CD14-positive monocyte (primary cell): ENCODE measurements around the gene ZSCAN22. TPM values are rescaled to one million over a fixed set of nuclear protein-coding genes. Genes with fewer than 3 reads are reported as not detected.

Experiments
- DNase-seq, 3 donors: peaks; one replicate each; pipeline ENCODE4 v3.0.0-alpha.2; 2011 to 2022
- H2AFZ ChIP-seq: 2 replicates; pipeline ENCODE4 v1.6.0; 2012; ENCODE audit warnings: mild to moderate bottlenecking, low read depth, low read length, inconsistent platforms; ENCODE audit not compliant: insufficient read depth, poor library complexity, severe bottlenecking
- H3K27ac ChIP-seq, 2 donors: 1 replicate in 1 of 2; 2 replicates in 1 of 2; pipeline ENCODE4 v1.5.1; 2012 to 2013; ENCODE audit warnings: low read length in 2 of 2, control low read depth in 1 of 2, inconsistent platforms in 1 of 2, low read depth in 1 of 2, mild to moderate bottlenecking in 1 of 2
- H3K27me3 ChIP-seq, 2 donors: one replicate each; pipeline versions ENCODE4 v1.6.0 to v1.6.1; 2011 to 2013; ENCODE audit warnings: low read length in 2 of 2; ENCODE audit not compliant: control insufficient read depth in 2 of 2, insufficient read depth in 2 of 2
- H3K36me3 ChIP-seq, 2 donors: replicated peaks in 1 of 2; 1 replicate in 1 of 2; 2 replicates in 1 of 2; pipeline versions ENCODE4 v1.5.1 to v1.6.1; 2012 to 2013; ENCODE audit warnings: low read length in 2 of 2, control low read depth in 1 of 2, inconsistent platforms in 1 of 2, mild to moderate bottlenecking in 1 of 2; ENCODE audit not compliant: insufficient read depth in 2 of 2, control insufficient read depth in 1 of 2
- H3K4me1 ChIP-seq, 2 donors: 1 replicate in 1 of 2; 2 replicates in 1 of 2; pipeline versions ENCODE4 v1.5.1 to v1.6.1; 2012 to 2013; ENCODE audit warnings: low read length in 2 of 2, control low read depth in 1 of 2, inconsistent platforms in 1 of 2, mild to moderate bottlenecking in 1 of 2, moderate library complexity in 1 of 2; ENCODE audit not compliant: insufficient read depth in 2 of 2, control insufficient read depth in 1 of 2
- H3K4me2 ChIP-seq: replicated peaks from 2 replicates; pipeline ENCODE3; 2012; ENCODE audit warnings: low read length, moderate library complexity, mild to moderate bottlenecking; ENCODE audit not compliant: poor library complexity, severe bottlenecking; ENCODE audit errors: extremely low read depth
- H3K4me3 ChIP-seq, 3 experiments: fragments of 200-600 bp in 1 of 3; sonication (generic) in 1 of 3; replicated peaks in 1 of 3; 1 replicate in 2 of 3; 2 replicates in 1 of 3; pipeline ENCODE4 v1.5.1; 2011 to 2013; ENCODE audit warnings: low read length in 3 of 3, mild to moderate bottlenecking in 3 of 3, control low read depth in 2 of 3, low read depth in 2 of 3, inconsistent platforms in 1 of 3, moderate library complexity in 1 of 3
- H3K79me2 ChIP-seq: 2 replicates; pipeline ENCODE4 v1.6.0; 2012; ENCODE audit warnings: mild to moderate bottlenecking, control low read depth, inconsistent platforms, low read length, moderate library complexity; ENCODE audit not compliant: insufficient read depth
- H3K9ac ChIP-seq: 2 replicates; pipeline ENCODE4 v1.6.0; 2017; ENCODE audit warnings: low read length, mild to moderate bottlenecking; ENCODE audit not compliant: insufficient read depth, poor library complexity, severe bottlenecking
- H3K9me3 ChIP-seq, 2 donors: replicated peaks in 1 of 2; 1 replicate in 1 of 2; 2 replicates in 1 of 2; pipeline versions ENCODE4 v1.5.1 to v1.6.1; 2012 to 2013; ENCODE audit warnings: low read length in 2 of 2, control low read depth in 1 of 2; ENCODE audit not compliant: control insufficient read depth in 1 of 2, insufficient read depth in 1 of 2
- H4K20me1 ChIP-seq: 2 replicates; pipeline ENCODE4 v1.6.0; 2012; ENCODE audit warnings: mild to moderate bottlenecking, low read length, control low read depth, moderate library complexity; ENCODE audit not compliant: insufficient read depth
- H3K27ac Mint-ChIP-seq, 7 donors: one replicate each; pipeline ENCODE4 v1.8.0; 2020; ENCODE audit warnings: mild to moderate bottlenecking in 7 of 7, mixed read lengths in 7 of 7, moderate library complexity in 6 of 7, inconsistent platforms in 2 of 7
- H3K27me3 Mint-ChIP-seq, 3 donors: one replicate each; pipeline ENCODE4 v1.8.0; 2021 to 2022; ENCODE audit warnings: low read depth in 3 of 3, mild to moderate bottlenecking in 3 of 3, mixed read lengths in 3 of 3, moderate library complexity in 3 of 3, inconsistent platforms in 1 of 3
- H3K36me3 Mint-ChIP-seq, 2 donors: one replicate each; pipeline ENCODE4 v1.8.0; 2020; ENCODE audit warnings: mixed read lengths in 2 of 2, inconsistent platforms in 1 of 2, mild to moderate bottlenecking in 1 of 2
- H3K4me1 Mint-ChIP-seq: one replicate; pipeline ENCODE4 v1.8.0; 2020; ENCODE audit warnings: mild to moderate bottlenecking, mixed read lengths
- H3K4me3 Mint-ChIP-seq, 2 donors: one replicate each; pipeline ENCODE4 v1.8.0; 2020; ENCODE audit warnings: mild to moderate bottlenecking in 2 of 2, mixed read lengths in 2 of 2, moderate library complexity in 1 of 2
- H3K9me3 Mint-ChIP-seq, 7 donors: one replicate each; pipeline ENCODE4 v1.8.0; 2020 to 2022; ENCODE audit warnings: mixed read lengths in 7 of 7, mild to moderate bottlenecking in 6 of 7, moderate library complexity in 6 of 7, inconsistent platforms in 2 of 7
- WGBS: methylation state at CpG from one replicate; pipeline ENCODE4 v1.1.5; 2013; ENCODE audit warnings: missing lambda C conversion rate; ENCODE audit not compliant: insufficient coverage; 5-methylcytosine and 5-hydroxymethylcytosine counted together
- intact Hi-C, 2 donors: fragments of 100-400 bp; cut with micrococcal nuclease; formaldehyde crosslinking; loops; one replicate each; pipeline versions ENCODE4 v1.15.0 to v1.15.1; 2023
- polyA plus RNA-seq, 3 donors: library from polyadenylated mRNA; depleted of rRNA in 1 of 3; unstranded in 2 of 3; stranded (reverse) in 1 of 3; fragments of 300-500 nt in 2 of 3; fragments of >200 nt in 1 of 3; fragmentation: Illumina TruSeq in 2 of 3; gene quantifications; 1 replicate in 2 of 3; 2 replicates in 1 of 3; pipeline ENCODE4 v1.2.3, GENCODE V29; 2012 to 2021
- TF ChIP-seq, protein P1 (sequence below): fragments of 200-600 bp; IDR thresholded peaks from one replicate; pipeline ENCODE4 v1.8.0; 2022; ENCODE audit warnings: antibody characterized with exemption, mild to moderate bottlenecking

ZSCAN22 gene
- polyA plus RNA-seq, 3 donors, result 0.58 to 1.2 (median 0.99) TPM

DNA sequence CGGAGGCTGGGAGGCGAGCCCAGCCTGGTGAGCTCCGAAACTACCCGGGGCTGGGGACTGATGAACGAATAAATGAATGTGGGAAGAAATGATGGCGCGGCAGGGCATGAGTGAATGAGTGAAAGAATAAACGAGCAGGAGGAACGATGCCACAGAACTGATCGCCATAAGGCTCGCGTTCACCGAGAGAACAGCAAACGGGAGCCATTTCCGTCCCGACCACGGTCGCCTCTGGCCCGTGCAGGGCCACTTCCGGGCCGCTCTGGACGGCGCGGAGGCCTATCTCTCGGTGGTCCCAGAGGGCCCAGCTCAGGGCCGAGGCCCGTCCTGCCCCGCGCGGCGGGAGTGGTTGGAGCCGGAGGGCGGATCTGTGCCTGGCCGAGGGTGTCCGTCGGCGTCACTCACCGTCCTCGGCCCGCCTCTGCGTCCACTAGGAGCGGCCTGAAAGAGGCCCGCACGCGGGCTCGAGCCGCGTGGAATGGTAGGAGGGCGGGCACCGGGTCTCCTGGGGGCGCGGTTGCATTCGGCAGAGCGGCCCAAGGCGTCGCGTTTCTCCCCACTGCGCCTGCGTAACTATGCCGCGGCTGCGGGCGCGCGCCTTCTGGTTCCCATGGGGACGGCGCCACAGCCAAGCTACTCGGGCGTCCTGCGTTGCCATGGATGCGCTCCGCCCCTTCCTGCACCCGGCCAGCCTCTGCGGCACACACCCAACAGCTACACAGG, 35.6 kb downstream of the ZSCAN22 start, which contains the start of gene ZNF497:
ZNF497 (minus strand) TSS at position 480 of the 723 bp plus-strand sequence. CDS start 5,116 bp downstream, outside the sequence.
- peak within 1 kb of the TSS; percentile 74 for H3K9ac ChIP-seq
- Mint-ChIP-seq H3K4me1 (peaks cover 22% of the 10 kb centered on the region), H3K27ac (peak within 1 kb of the TSS; percentile 88 to 95 (median 95)), H3K36me3 (no peaks in the 10 kb centered on the region), H3K9me3 (peaks cover 0 to 4% (median 0%) of the 10 kb centered on the region in 7 donors), H3K4me3 (peak within 1 kb of the TSS; percentile 95 to 100), H3K27me3 (peaks cover 2 to 16% (median 7%) of the 10 kb centered on the region in 3 donors)
- under 1% methylated on average over 74 of the region's 74 CpGs for WGBS
- H3K4me1 ChIP-seq, result peaks cover 26 to 36% of the 10 kb centered on the region in 2 donors
- H4K20me1 ChIP-seq, result no peaks in the 10 kb centered on the region
- H3K27ac ChIP-seq, result peak within 1 kb of the TSS; percentile 72 to 85
- H2AFZ ChIP-seq, result peak within 1 kb of the TSS; percentile 93
- TF ChIP-seq, protein P1, sequence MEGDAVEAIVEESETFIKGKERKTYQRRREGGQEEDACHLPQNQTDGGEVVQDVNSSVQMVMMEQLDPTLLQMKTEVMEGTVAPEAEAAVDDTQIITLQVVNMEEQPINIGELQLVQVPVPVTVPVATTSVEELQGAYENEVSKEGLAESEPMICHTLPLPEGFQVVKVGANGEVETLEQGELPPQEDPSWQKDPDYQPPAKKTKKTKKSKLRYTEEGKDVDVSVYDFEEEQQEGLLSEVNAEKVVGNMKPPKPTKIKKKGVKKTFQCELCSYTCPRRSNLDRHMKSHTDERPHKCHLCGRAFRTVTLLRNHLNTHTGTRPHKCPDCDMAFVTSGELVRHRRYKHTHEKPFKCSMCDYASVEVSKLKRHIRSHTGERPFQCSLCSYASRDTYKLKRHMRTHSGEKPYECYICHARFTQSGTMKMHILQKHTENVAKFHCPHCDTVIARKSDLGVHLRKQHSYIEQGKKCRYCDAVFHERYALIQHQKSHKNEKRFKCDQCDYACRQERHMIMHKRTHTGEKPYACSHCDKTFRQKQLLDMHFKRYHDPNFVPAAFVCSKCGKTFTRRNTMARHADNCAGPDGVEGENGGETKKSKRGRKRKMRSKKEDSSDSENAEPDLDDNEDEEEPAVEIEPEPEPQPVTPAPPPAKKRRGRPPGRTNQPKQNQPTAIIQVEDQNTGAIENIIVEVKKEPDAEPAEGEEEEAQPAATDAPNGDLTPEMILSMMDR, result no peak
- H3K36me3 ChIP-seq, result no peaks in the 10 kb centered on the region
- H3K4me3 ChIP-seq, result peak within 1 kb of the TSS; percentile 46 to 82 (median 64)
- peak; percentile 93 to 96 (median 94) for DNase-seq
- no peaks in the 10 kb centered on the region for H3K79me2 ChIP-seq
- peaks cover 0 to 2% of the 10 kb centered on the region in 2 donors for H3K9me3 ChIP-seq
- intact Hi-C loops, result no loop called here
- H3K27me3 ChIP-seq, result peaks cover 0 to 5% of the 10 kb centered on the region in 2 donors
- H3K4me2 ChIP-seq, result peak within 1 kb of the TSS; percentile 85

DNA sequence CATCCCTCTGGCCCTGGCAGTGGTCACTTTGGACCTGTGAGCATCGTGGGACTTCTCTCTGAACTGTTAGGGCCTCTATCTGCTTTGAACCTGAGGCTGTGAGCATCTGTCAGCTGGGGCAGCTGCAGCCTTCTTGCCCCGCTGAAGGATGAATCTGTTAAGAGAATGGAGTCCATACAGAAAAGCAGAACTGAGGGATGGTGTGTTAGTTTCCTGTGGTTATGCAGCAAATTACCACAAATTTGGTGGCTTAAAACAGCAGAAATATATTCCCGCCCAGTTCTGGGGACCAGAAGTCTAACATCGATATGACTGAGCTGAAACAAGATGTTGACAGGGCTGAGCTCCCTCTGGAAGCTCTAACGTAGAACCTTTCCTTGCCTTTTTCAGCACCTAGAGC, 37.4 kb downstream of the ZSCAN22 start:
- Histone ChIP-seq H3K9me3 (peaks cover 0 to 7% of the 10 kb centered on the region in 2 donors), H3K9ac (no peak overlapping the region), H3K27me3 (no peaks in the 10 kb centered on the region), H4K20me1 (no peaks in the 10 kb centered on the region), H3K4me1 (peaks cover 26 to 36% of the 10 kb centered on the region in 2 donors), H3K36me3 (no peaks in the 10 kb centered on the region), H3K27ac (peak overlapping the region in 1 of 2 donors; percentile 33), H2AFZ (peak overlapping the region; percentile 76), H3K4me2 (no peak overlapping the region), H3K4me3 (no peak overlapping the region), H3K79me2 (no peaks in the 10 kb centered on the region)
- TF ChIP-seq, protein P1, result no peak
- no peak overlapping the region for H3K4me3 Mint-ChIP-seq
- H3K36me3 Mint-ChIP-seq, result no peaks in the 10 kb centered on the region
- intact Hi-C loops, result no loop called here
- WGBS, result 0% methylated on average over 5 of the region's 5 CpGs
- H3K27me3 Mint-ChIP-seq, result peaks cover 0 to 8% (median 0%) of the 10 kb centered on the region in 3 donors
- peaks cover 0 to 4% (median 0%) of the 10 kb centered on the region in 7 donors for H3K9me3 Mint-ChIP-seq
- peaks cover 22% of the 10 kb centered on the region for H3K4me1 Mint-ChIP-seq
- peak overlapping the region in 3 of 7 donors; percentile 30 to 62 (median 31) for H3K27ac Mint-ChIP-seq
- peak in 1 of 3 donors; percentile 11 for DNase-seq
